HCT116 (cell line): ENCODE measurements around the gene SUSD5. TPM values are rescaled to one million over a fixed set of nuclear protein-coding genes. Genes with fewer than 3 reads are reported as not detected.

ENCODE experiments used
- ATAC-seq: fragments of 200-7000 bp; cut with Tn5 transposase; 2 replicates; pipeline ENCODE4 v1.9.1; 2020; ENCODE audit warnings: mild to moderate bottlenecking, moderate library complexity
- BruUV-seq: library from RNA; stranded (reverse); fragments of 400-500 nt; replicated peaks from 2 replicates; lab custom pipeline; 2021; lab: Mats Ljungman, UMichigan
- CTCF ChIA-PET: fragments of 300-600 bp; sonication (Branson Sonifier 250); formaldehyde crosslinking; loops from one replicate; lab custom pipeline; 2021; ENCODE audit warnings: antibody characterized with exemption; lab: Charles Lee
- POLR2A ChIA-PET: fragments of 300-600, 350-600 bp; sonication (Branson Sonifier 250); formaldehyde crosslinking; loops from one replicate; lab custom pipeline; 2021; ENCODE audit warnings: antibody characterized with exemption; lab: Charles Lee
- RAD21 ChIA-PET, 2 experiments: fragments of 300-600 bp; sonication (Branson Sonifier 250); formaldehyde crosslinking; loops; one replicate each; lab custom pipeline; 2023; ENCODE audit warnings: low total read pairs in 2 of 2; ENCODE audit not compliant: uncharacterized antibody in 2 of 2, unreplicated experiment in 2 of 2, low non-redundant PET in 1 of 2; lab: Charles Lee
- DNase-seq: peaks from one replicate; pipeline ENCODE4 v3.0.0-alpha.2; 2010; ENCODE audit warnings: low read depth, low spot score
- H2AFZ ChIP-seq: fragments of 200-600 bp; shearing (Covaris generic), sonication (generic); 2 replicates; pipeline ENCODE4 v1.6.1; 2017; ENCODE audit warnings: low read depth, mixed run types, mixed read lengths, antibody characterized with exemption, low read length; ENCODE audit not compliant: poor library complexity, severe bottlenecking
- H3K27ac ChIP-seq: 2 replicates; pipeline ENCODE4 v1.5.1; 2012; ENCODE audit warnings: low read depth, low read length
- H3K27me3 ChIP-seq: fragments of 200-600 bp; sonication (generic); 2 replicates; pipeline ENCODE4 v1.6.1; 2016; ENCODE audit warnings: mixed run types, low read length, mixed read lengths; ENCODE audit not compliant: insufficient read depth
- H3K36me3 ChIP-seq, 2 experiments: fragments of 200-500 bp in 1 of 2; fragments of 200-600 bp in 1 of 2; sonication (Bioruptor generic) in 1 of 2; sonication (generic) in 1 of 2; 2 replicates each; pipeline versions ENCODE4 v1.5.1 to v1.6.1; 2014 to 2016; ENCODE audit warnings: low read length in 2 of 2, inconsistent platforms in 1 of 2, mixed read lengths in 1 of 2, mixed run types in 1 of 2; ENCODE audit not compliant: insufficient read depth in 2 of 2, control insufficient read depth in 1 of 2
- H3K4me1 ChIP-seq, 2 experiments: fragments of 200-600 bp in 1 of 2; sonication (generic) in 1 of 2; 2 replicates each; pipeline versions ENCODE4 v1.5.1 to v1.6.1; 2012 to 2017; ENCODE audit warnings: low read length in 2 of 2, inconsistent platforms in 1 of 2, mild to moderate bottlenecking in 1 of 2, mixed read lengths in 1 of 2, mixed run types in 1 of 2, moderate library complexity in 1 of 2; ENCODE audit not compliant: insufficient read depth in 2 of 2, control insufficient read depth in 1 of 2
- H3K4me2 ChIP-seq: fragments of 200-600 bp; sonication (generic); 2 replicates; pipeline ENCODE4 v1.6.1; 2017; ENCODE audit warnings: mixed run types, low read length, mixed read lengths
- H3K4me3 ChIP-seq, 2 experiments: fragments of 200-600 bp in 1 of 2; sonication (generic) in 1 of 2; replicated peaks in 1 of 2; 2 replicates each; pipeline ENCODE4 v1.5.1; 2011 to 2016; ENCODE audit warnings: low read length in 2 of 2, control low read depth in 1 of 2, low read depth in 1 of 2, mild to moderate bottlenecking in 1 of 2, mixed read lengths in 1 of 2, mixed run types in 1 of 2
- H3K79me2 ChIP-seq: fragments of 200-600 bp; sonication (generic); 2 replicates; pipeline ENCODE4 v1.6.1; 2017; ENCODE audit warnings: mild to moderate bottlenecking, mixed run types, low read length, moderate library complexity, mixed read lengths; ENCODE audit not compliant: insufficient read depth
- H3K9ac ChIP-seq: fragments of 200-600 bp; sonication (generic); 2 replicates; pipeline ENCODE4 v1.6.1; 2016; ENCODE audit warnings: low read length, mixed read lengths
- H3K9me2 ChIP-seq: fragments of 200-600 bp; sonication (generic), shearing (Covaris generic); 2 replicates; pipeline ENCODE4 v1.6.1; 2017; ENCODE audit warnings: mixed run types, mild to moderate bottlenecking, moderate library complexity; ENCODE audit not compliant: insufficient read depth
- H3K9me3 ChIP-seq, 2 experiments: fragments of 200-500 bp in 1 of 2; fragments of 200-600 bp in 1 of 2; sonication (Bioruptor generic) in 1 of 2; sonication (generic) in 1 of 2; 2 replicates each; pipeline ENCODE4 v1.6.1; 2014 to 2017; ENCODE audit warnings: low read length in 2 of 2, mixed read lengths in 2 of 2, inconsistent platforms in 1 of 2, low read depth in 1 of 2, mild to moderate bottlenecking in 1 of 2, mixed run types in 1 of 2, moderate library complexity in 1 of 2; ENCODE audit not compliant: control insufficient read depth in 1 of 2, insufficient read depth in 1 of 2
- H4K20me1 ChIP-seq: fragments of 200-600 bp; sonication (generic), shearing (Covaris generic); 2 replicates; pipeline ENCODE4 v1.6.1; 2017; ENCODE audit warnings: mixed run types, mild to moderate bottlenecking, moderate library complexity; ENCODE audit not compliant: insufficient read depth
- CBX3 ChIP-seq: IDR thresholded peaks from 2 replicates; pipeline ENCODE4 v1.6.1; 2012; ENCODE audit warnings: low read depth
- CEBPB ChIP-seq: IDR thresholded peaks from 2 replicates; pipeline ENCODE4 v1.6.1; 2012; ENCODE audit warnings: low read depth
- EZH2 ChIP-seq: fragments of 200-600 bp; sonication (generic); IDR thresholded peaks from 2 replicates; pipeline ENCODE4 v1.6.1; 2017; ENCODE audit warnings: antibody characterized with exemption, mixed run types
- FOSL1 ChIP-seq: IDR thresholded peaks from 2 replicates; pipeline ENCODE4 v1.6.1; 2012; ENCODE audit warnings: low read depth
- POLR2A ChIP-seq: IDR thresholded peaks from 2 replicates; pipeline ENCODE4 v1.7.0; 2011; ENCODE audit warnings: borderline replicate concordance; ENCODE audit not compliant: insufficient read depth, insufficient read length; ENCODE audit errors: extremely low read depth
- RAD21 ChIP-seq: IDR thresholded peaks from 2 replicates; pipeline ENCODE4 v1.6.1; 2012; ENCODE audit warnings: low read depth, mild to moderate bottlenecking
- SIN3A ChIP-seq: IDR thresholded peaks from 2 replicates; pipeline ENCODE4 v1.6.1; 2012; ENCODE audit warnings: low read depth
- SP1 ChIP-seq: IDR thresholded peaks from 2 replicates; pipeline ENCODE4 v1.6.1; 2012; ENCODE audit warnings: low read depth
- TCF7L2 ChIP-seq: IDR thresholded peaks from 2 replicates; pipeline ENCODE4 v1.7.0; 2011; ENCODE audit warnings: borderline replicate concordance, inconsistent platforms; ENCODE audit not compliant: insufficient read depth, insufficient read length; ENCODE audit errors: extremely low read depth
- YY1 ChIP-seq: IDR thresholded peaks from 2 replicates; pipeline ENCODE4 v1.6.1; 2011; ENCODE audit warnings: low read length, low read depth, moderate library complexity, mild to moderate bottlenecking; ENCODE audit not compliant: insufficient replicate concordance; ENCODE audit errors: extremely low read depth
- ZFX ChIP-seq: fragments of 450-650 bp; IDR thresholded peaks from 2 replicates; pipeline ENCODE4 v1.6.1; 2017
- intact Hi-C: fragments of 100-400 bp; cut with micrococcal nuclease; formaldehyde crosslinking; loops from 2 replicates; pipeline ENCODE4 v1.10.0; 2022
- total RNA-seq: library from RNA; stranded (reverse); gene quantifications from one replicate; pipeline ENCODE4 v1.2.1, GENCODE V29; 2021; ENCODE audit not compliant: unreplicated experiment
- TF ChIP-seq, protein P1 (sequence below): IDR thresholded peaks from 2 replicates; pipeline ENCODE4 v1.6.1; 2011; ENCODE audit warnings: mild to moderate bottlenecking, low read length, moderate library complexity; ENCODE audit not compliant: insufficient replicate concordance; ENCODE audit errors: extremely low read depth
- TF ChIP-seq, protein P2 (sequence below): IDR thresholded peaks from 2 replicates; pipeline ENCODE4 v1.6.1; 2012
- TF ChIP-seq, protein P3 (sequence below): IDR thresholded peaks from 2 replicates; pipeline ENCODE4 v1.6.1; 2012; ENCODE audit warnings: low read depth

SUSD5 gene
- total RNA-seq, 1 experiment from 2014 or later = not detected

DNA sequence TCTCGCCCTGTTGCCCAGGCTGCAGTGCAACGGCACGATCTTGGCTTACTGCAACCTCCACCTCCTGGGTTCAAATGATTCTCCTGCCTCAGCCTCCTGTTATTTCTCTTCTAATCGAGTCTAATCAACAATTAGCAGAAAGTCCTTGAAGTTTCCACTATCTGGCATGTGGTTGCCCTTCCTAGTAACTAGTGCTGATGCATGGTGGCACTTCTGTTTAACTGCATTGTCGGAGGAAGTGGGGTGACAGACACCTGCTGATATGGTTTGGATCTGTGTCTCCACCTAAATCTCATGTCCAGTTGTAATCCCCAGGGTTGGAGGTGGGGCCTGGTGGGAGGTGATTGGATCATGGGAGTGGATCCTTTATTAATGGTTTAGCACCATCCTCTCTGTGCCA lies 95.6 kb downstream of the SUSD5 start:
- BruUV-seq = no TSS peak
- Histone ChIP-seq H3K9me3 (no peaks in the 10 kb centered on the region), H3K9ac (no peak overlapping the region), H3K4me2 (no peak overlapping the region), H2AFZ (no peak overlapping the region), H3K9me2 (no peaks in the 10 kb centered on the region), H3K4me3 (no peak overlapping the region), H3K36me3 (peaks cover 15 to 28% of the 10 kb centered on the region in 2 experiments; a peak in 3 of 4 replicates), H3K79me2 (no peaks in the 10 kb centered on the region; the same call in 1 of the 2 replicates), H3K4me1 (peaks cover 0 to 2% of the 10 kb centered on the region in 2 experiments; a peak in 1 of 4 replicates), H3K27me3 (no peaks in the 10 kb centered on the region), H4K20me1 (no peaks in the 10 kb centered on the region), H3K27ac (no peak overlapping the region)
- POLR2A ChIA-PET = no interaction called here
- TF ChIP-seq TCF7L2 = no peak
- TF ChIP-seq SIN3A = no peak
- no peak for TF ChIP-seq CBX3
- no peak for TF ChIP-seq CEBPB
- no peak for TF ChIP-seq ZFX
- TF ChIP-seq, protein P1, sequence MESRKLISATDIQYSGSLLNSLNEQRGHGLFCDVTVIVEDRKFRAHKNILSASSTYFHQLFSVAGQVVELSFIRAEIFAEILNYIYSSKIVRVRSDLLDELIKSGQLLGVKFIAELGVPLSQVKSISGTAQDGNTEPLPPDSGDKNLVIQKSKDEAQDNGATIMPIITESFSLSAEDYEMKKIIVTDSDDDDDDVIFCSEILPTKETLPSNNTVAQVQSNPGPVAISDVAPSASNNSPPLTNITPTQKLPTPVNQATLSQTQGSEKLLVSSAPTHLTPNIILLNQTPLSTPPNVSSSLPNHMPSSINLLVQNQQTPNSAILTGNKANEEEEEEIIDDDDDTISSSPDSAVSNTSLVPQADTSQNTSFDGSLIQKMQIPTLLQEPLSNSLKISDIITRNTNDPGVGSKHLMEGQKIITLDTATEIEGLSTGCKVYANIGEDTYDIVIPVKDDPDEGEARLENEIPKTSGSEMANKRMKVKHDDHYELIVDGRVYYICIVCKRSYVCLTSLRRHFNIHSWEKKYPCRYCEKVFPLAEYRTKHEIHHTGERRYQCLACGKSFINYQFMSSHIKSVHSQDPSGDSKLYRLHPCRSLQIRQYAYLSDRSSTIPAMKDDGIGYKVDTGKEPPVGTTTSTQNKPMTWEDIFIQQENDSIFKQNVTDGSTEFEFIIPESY = no peak
- TF ChIP-seq YY1 = no peak
- RAD21 ChIA-PET = no interaction called here
- ATAC-seq = no peak
- DNase-seq = no peak
- CTCF ChIA-PET = interaction anchor here (0.7 kb wide), 1 partner anchor 9 kb away, joined by 3 read pairs; no protein-coding TSS in a partner anchor
- intact Hi-C loops = no loop called here

DNA sequence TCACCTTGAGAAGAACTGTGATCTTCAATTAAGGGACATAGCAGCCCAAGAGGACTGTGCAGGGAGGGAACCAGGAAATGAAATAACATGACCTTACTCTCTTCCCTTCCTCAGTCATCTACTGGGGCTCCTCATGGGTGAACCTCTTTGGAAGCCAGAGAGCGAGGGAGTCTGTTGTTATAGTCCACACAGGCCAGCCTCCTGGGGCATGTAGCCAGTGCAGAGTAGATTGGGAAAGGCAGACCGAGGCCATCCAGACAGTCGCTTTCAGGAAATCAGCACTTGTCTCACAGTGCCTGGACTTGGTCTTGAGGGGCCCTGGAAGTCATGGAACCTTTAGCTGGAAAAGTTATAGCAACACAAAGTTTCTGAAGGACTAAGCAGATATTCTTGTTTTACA lies 98.7 kb downstream of the SUSD5 start:
- ATAC-seq = no peak
- Histone ChIP-seq H2AFZ (no peak overlapping the region), H3K4me3 (no peak overlapping the region), H3K36me3 (peaks cover 7 to 16% of the 10 kb centered on the region in 2 experiments; a peak in 3 of 4 replicates), H3K79me2 (peaks cover 2% of the 10 kb centered on the region; the same call in 1 of the 2 replicates), H3K9me3 (no peaks in the 10 kb centered on the region), H3K27ac (no peak overlapping the region), H3K27me3 (no peaks in the 10 kb centered on the region), H3K9me2 (no peaks in the 10 kb centered on the region), H3K9ac (no peak overlapping the region), H3K4me2 (no peak overlapping the region), H3K4me1 (peaks cover 8% of the 10 kb centered on the region in 2 experiments; a peak in 3 of 4 replicates), H4K20me1 (no peaks in the 10 kb centered on the region)
- RAD21 ChIA-PET = no interaction called here
- POLR2A ChIA-PET = no interaction called here
- CTCF ChIA-PET = no interaction called here
- BruUV-seq = no TSS peak
- intact Hi-C loops = no loop called here
- DNase-seq = no peak
- TF ChIP-seq YY1 (no peak), RAD21 (no peak), SIN3A (no peak), FOSL1 (no peak), EZH2 (no peak), POLR2A (no peak), SP1 (no peak), ZFX (no peak), CEBPB (no peak)
- TF ChIP-seq, protein P2, sequence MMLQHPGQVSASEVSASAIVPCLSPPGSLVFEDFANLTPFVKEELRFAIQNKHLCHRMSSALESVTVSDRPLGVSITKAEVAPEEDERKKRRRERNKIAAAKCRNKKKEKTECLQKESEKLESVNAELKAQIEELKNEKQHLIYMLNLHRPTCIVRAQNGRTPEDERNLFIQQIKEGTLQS = no peak
- TF ChIP-seq, protein P3, sequence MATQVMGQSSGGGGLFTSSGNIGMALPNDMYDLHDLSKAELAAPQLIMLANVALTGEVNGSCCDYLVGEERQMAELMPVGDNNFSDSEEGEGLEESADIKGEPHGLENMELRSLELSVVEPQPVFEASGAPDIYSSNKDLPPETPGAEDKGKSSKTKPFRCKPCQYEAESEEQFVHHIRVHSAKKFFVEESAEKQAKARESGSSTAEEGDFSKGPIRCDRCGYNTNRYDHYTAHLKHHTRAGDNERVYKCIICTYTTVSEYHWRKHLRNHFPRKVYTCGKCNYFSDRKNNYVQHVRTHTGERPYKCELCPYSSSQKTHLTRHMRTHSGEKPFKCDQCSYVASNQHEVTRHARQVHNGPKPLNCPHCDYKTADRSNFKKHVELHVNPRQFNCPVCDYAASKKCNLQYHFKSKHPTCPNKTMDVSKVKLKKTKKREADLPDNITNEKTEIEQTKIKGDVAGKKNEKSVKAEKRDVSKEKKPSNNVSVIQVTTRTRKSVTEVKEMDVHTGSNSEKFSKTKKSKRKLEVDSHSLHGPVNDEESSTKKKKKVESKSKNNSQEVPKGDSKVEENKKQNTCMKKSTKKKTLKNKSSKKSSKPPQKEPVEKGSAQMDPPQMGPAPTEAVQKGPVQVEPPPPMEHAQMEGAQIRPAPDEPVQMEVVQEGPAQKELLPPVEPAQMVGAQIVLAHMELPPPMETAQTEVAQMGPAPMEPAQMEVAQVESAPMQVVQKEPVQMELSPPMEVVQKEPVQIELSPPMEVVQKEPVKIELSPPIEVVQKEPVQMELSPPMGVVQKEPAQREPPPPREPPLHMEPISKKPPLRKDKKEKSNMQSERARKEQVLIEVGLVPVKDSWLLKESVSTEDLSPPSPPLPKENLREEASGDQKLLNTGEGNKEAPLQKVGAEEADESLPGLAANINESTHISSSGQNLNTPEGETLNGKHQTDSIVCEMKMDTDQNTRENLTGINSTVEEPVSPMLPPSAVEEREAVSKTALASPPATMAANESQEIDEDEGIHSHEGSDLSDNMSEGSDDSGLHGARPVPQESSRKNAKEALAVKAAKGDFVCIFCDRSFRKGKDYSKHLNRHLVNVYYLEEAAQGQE = no peak
